Stimulated activated naive B cell treated with anti-CD40 and anti-IgM and Interleukin-4, amounts not matched to agents 10 μg/mL and 1 μg/mL and 100 μg/mL, for 72 hours (primary cell): Measurements from ENCODE around the gene EXOC3L4.
A peak's percentile ranks its signal among the peaks of the same experiment; 100 is the strongest.

ENCODE experiments used
- ATAC-seq, 2 donors: fragments of 150-1000 bp; cut with Tn5 transposase; replicated peaks; 2 replicates each; pipeline ENCODE4 v1.10.0; 2021; ENCODE audit warnings: moderate library complexity in 1 of 2
- DNase-seq: peaks from one replicate; pipeline ENCODE4 v3.0.0; 2021
- H3K27ac Mint-ChIP-seq: one replicate; pipeline ENCODE4 v1.8.0; 2022; ENCODE audit warnings: mild to moderate bottlenecking, mixed read lengths
- H3K27me3 Mint-ChIP-seq, 2 donors: one replicate each; pipeline ENCODE4 v1.8.0; 2022; ENCODE audit warnings: mixed read lengths in 2 of 2
- H3K36me3 Mint-ChIP-seq, 2 donors: one replicate each; pipeline ENCODE4 v1.8.0; 2022; ENCODE audit warnings: mixed read lengths in 2 of 2, mild to moderate bottlenecking in 1 of 2
- H3K4me1 Mint-ChIP-seq, 2 donors: one replicate each; pipeline ENCODE4 v1.8.0; 2022; ENCODE audit warnings: mixed read lengths in 2 of 2, mild to moderate bottlenecking in 1 of 2
- H3K4me3 Mint-ChIP-seq, 2 donors: one replicate each; pipeline ENCODE4 v1.8.0; 2022; ENCODE audit warnings: mild to moderate bottlenecking in 2 of 2, mixed read lengths in 2 of 2, moderate library complexity in 1 of 2
- H3K9me3 Mint-ChIP-seq, 2 donors: one replicate each; pipeline ENCODE4 v1.8.0; 2022; ENCODE audit warnings: mixed read lengths in 2 of 2, mild to moderate bottlenecking in 1 of 2

Gene EXOC3L4

DNA sequence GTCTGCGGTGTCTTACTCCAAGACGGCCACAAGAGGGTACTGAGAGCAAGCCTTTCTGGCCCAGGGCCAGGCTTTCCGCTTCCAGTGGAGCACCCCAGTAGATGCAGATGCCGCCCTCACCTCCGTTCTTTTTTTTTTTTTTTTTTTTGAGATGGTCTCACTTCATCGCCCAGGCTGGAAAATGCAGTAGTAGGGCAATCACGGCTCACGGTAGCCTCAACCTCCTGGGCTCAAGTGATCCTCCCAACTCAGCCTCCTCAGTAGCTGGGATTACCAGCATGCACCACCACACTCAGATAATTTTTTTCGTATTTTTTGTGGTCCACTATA, 16.1 kb upstream of the EXOC3L4 start:
- Mint-ChIP-seq H3K9me3 (no peaks in the 10 kb centered on the region), H3K4me1 (no peaks in the 10 kb centered on the region), H3K36me3 (no peaks in the 10 kb centered on the region), H3K27me3 (peaks cover 0 to 9% of the 10 kb centered on the region in 2 donors), H3K27ac (no peak overlapping the region), H3K4me3 (no peak overlapping the region)
- ATAC-seq (peak; percentile 74 to 75), DNase-seq (peak; percentile 68)

DNA sequence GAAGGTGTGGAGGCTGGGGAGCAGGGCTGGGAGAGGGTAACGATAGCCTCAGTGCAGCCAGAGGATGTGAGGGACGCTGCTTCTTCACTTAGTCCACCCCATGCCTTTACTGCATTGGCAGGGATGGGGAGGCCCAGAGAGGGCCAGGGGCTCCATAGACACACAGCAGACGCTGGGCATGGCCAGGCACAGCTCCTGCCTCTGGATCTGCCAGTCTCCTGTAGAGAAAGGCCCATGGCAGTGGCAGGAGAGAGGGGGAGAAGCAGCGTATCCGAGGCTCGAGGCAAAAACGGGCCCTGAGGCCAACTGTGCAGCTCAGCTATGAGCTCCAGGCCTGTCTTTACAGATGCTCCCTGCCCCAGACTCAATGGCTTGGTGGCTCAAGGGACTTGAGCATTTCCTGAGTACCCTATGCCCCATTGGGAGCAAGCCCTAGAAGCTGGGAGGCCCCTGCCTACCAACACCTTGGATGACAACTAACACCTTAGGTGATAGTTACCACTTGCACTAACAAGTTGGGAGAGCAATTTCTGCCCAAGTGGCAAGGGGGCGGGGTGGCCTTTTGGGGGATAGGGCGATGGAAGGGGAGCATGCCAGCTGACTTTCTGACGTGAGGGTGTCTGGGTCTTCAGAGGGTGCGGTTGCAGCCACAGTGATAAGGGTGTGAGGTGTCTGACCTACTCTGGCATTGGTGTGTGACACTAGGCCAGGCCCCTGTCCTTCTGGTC, 15.5 kb upstream of the EXOC3L4 start:
- Mint-ChIP-seq H3K4me3 (no peak overlapping the region), H3K4me1 (no peaks in the 10 kb centered on the region), H3K27me3 (peaks cover 0 to 8% of the 10 kb centered on the region in 2 donors), H3K9me3 (no peaks in the 10 kb centered on the region), H3K27ac (no peak overlapping the region), H3K36me3 (no peaks in the 10 kb centered on the region)
- ATAC-seq = no peak
- DNase-seq = no peak

- Mint-ChIP-seq H3K27me3 (peaks cover 16 to 23% of the 10 kb centered on the region in 2 donors), H3K4me3 (no peak overlapping the region), H3K27ac (no peak overlapping the region), H3K9me3 (no peaks in the 10 kb centered on the region), H3K36me3 (no peaks in the 10 kb centered on the region), H3K4me1 (no peaks in the 10 kb centered on the region)
- DNase-seq (no peak), ATAC-seq (no peak)
Observed at GRCh38 chr14:103081951-103082350, 12.6 kb upstream of the EXOC3L4 start.

DNA sequence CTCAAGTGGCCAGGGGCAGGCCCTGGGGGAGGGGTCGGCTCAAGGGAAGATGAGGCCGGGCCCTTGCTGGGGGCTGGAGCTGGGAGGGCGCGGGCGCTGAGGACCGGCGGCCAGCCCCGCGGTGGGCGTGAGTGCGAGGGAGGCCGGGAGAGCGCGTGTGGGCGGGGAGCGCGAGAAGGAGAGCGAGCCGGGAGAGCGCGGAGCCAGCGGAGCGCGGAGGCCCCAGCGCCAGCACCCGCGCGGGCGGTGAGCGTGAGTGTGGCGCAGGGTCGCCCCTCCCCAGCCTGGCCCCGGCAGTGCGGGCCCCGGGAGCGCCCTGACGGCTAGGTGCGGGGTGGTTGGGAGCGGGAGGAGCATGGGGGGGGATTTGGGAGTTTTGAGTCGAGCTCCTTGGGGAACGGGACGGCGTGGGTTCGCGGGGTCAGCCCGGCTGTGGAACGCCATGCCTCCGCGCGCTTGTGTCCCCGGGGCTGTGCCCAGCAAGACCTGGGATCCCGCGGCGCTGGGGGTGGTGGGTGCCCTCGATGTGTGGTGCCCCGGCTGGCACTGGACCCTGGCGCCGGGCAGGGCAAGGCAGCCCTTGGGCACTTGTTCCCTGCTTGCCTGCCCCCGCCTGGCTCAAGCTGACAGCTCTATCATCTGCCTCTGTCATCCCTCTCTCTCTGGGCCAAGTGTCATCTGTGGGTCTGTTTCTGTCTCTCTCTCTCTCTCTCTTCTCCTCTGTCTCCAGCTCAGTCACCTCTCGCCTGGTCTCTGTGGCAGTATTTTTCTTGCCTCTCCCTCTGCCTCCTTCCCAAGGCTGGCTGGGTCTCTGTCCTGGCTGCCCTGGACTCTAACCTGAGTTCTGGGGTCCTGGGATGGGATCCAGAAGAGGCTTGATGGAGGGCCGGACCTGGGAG, 10.3 kb upstream of the EXOC3L4 start, which contains the start of gene LBHD2:
LBHD2 (plus strand) TSS at position 190 of the 899 bp plus-strand sequence. CDS start 1,803 bp downstream, outside the sequence.
- ATAC-seq = no peak
- Mint-ChIP-seq H3K9me3 (no peaks in the 10 kb centered on the region), H3K27ac (no peak within 1 kb of the TSS), H3K4me1 (peaks cover 0 to under 1% of the 10 kb centered on the region in 2 donors), H3K4me3 (no peak within 1 kb of the TSS), H3K36me3 (no peaks in the 10 kb centered on the region), H3K27me3 (peaks cover 19 to 40% of the 10 kb centered on the region in 2 donors)
- no peak for DNase-seq

- no peaks in the 10 kb centered on the region for H3K9me3 Mint-ChIP-seq
- H3K36me3 Mint-ChIP-seq = no peaks in the 10 kb centered on the region
- no peak overlapping the region for H3K4me3 Mint-ChIP-seq
- H3K27me3 Mint-ChIP-seq = peaks cover 19 to 44% of the 10 kb centered on the region in 2 donors
- H3K4me1 Mint-ChIP-seq = peaks cover 0 to 5% of the 10 kb centered on the region in 2 donors
- ATAC-seq (no peak), DNase-seq (no peak)
- no peak overlapping the region for H3K27ac Mint-ChIP-seq
Observed at GRCh38 chr14:103085106-103086091, 9.1 kb upstream of the EXOC3L4 start.

- peak overlapping the region; percentile 31 for H3K27ac Mint-ChIP-seq
- ATAC-seq = no peak
Observed at GRCh38 chr14:103086771-103087342, 7.7 kb upstream of the EXOC3L4 start.

DNA sequence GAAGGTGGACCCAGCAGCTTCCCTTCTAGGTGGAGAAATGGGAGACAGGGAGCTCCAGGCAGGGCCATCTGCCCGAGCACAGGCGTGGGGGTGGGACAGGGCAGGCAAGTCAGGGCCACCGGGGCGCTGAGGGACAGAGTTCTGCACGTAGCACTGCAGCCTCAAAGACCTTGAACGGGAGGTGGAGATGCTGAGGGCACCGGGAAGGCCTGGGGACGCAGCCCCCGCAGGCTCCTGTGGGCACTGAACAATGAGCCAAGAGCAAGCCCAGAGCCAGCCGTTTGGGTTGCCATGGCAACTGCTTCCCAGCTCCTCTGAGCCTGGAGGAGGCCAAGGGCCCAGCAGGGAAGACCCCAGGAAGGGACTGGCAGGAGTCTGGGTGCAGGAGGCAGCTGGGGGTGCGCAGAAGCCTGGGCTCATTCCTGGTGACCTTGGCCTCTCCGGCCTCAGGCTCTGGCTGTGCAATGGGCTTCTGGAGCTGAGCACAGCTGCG, 7.1 kb upstream of the EXOC3L4 start:
- Mint-ChIP-seq H3K4me3 (no peak overlapping the region), H3K9me3 (no peaks in the 10 kb centered on the region), H3K27ac (peak overlapping the region; percentile 31), H3K36me3 (no peaks in the 10 kb centered on the region), H3K27me3 (peaks cover 19 to 50% of the 10 kb centered on the region in 2 donors), H3K4me1 (peaks cover 4 to 16% of the 10 kb centered on the region in 2 donors)
- ATAC-seq = no peak
- DNase-seq = no peak

More at GRCh38 chr14:103086771-103087342, 7.7 kb upstream of the EXOC3L4 start:
- Mint-ChIP-seq H3K36me3 (no peaks in the 10 kb centered on the region), H3K4me1 (peaks cover 4 to 12% of the 10 kb centered on the region in 2 donors), H3K9me3 (no peaks in the 10 kb centered on the region), H3K4me3 (no peak overlapping the region), H3K27me3 (peaks cover 19 to 50% of the 10 kb centered on the region in 2 donors)
- no peak for DNase-seq

DNA sequence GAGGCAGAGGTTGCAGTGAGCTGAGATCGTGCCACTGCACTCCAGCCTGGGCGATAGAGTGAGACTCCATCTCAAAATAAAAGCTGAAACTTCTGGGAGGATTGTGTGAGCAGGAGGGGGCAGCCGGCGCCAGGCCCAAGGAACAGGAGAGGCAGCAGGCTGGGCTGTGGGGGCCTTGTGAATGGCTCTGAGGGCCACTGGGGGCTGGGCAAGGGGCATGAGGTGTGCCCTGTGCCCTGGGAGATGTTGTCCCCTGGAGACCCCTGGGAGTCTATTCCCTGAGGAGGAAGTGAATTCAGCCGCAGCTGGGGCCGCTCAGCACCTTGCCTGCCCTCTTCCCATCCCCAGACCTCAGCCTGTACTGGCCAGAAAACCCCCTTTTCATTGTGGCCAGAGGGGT, 5.6 kb upstream of the EXOC3L4 start:
- no peak overlapping the region for H3K27ac Mint-ChIP-seq
- peaks cover 4 to 16% of the 10 kb centered on the region in 2 donors for H3K4me1 Mint-ChIP-seq
- no peaks in the 10 kb centered on the region for H3K9me3 Mint-ChIP-seq
- peaks cover 19 to 53% of the 10 kb centered on the region in 2 donors for H3K27me3 Mint-ChIP-seq
- H3K36me3 Mint-ChIP-seq = no peaks in the 10 kb centered on the region
- ATAC-seq (no peak), DNase-seq (no peak)
- no peak overlapping the region for H3K4me3 Mint-ChIP-seq

- peaks cover 5 to 21% of the 10 kb centered on the region in 2 donors for H3K4me1 Mint-ChIP-seq
Observed at GRCh38 chr14:103089386-103090335, 4.9 kb upstream of the EXOC3L4 start.

GRCh38 chr14:103090481-103091020, 4.0 kb upstream of the EXOC3L4 start:
- Mint-ChIP-seq H3K4me1 (peaks cover 8 to 21% of the 10 kb centered on the region in 2 donors), H3K27me3 (peaks cover 16 to 50% of the 10 kb centered on the region in 2 donors), H3K36me3 (no peaks in the 10 kb centered on the region), H3K27ac (peak overlapping the region; percentile 89), H3K4me3 (peak overlapping the region; percentile 67 to 68), H3K9me3 (no peaks in the 10 kb centered on the region)
- ATAC-seq (no peak), DNase-seq (no peak)

More at GRCh38 chr14:103089386-103090335, 4.9 kb upstream of the EXOC3L4 start:
- peak overlapping the region; percentile 5 for H3K27ac Mint-ChIP-seq
- ATAC-seq = no peak
- no peaks in the 10 kb centered on the region for H3K36me3 Mint-ChIP-seq
- H3K9me3 Mint-ChIP-seq = no peaks in the 10 kb centered on the region
- no peak for DNase-seq
- peaks cover 17 to 53% of the 10 kb centered on the region in 2 donors for H3K27me3 Mint-ChIP-seq
- H3K4me3 Mint-ChIP-seq = no peak overlapping the region

DNA sequence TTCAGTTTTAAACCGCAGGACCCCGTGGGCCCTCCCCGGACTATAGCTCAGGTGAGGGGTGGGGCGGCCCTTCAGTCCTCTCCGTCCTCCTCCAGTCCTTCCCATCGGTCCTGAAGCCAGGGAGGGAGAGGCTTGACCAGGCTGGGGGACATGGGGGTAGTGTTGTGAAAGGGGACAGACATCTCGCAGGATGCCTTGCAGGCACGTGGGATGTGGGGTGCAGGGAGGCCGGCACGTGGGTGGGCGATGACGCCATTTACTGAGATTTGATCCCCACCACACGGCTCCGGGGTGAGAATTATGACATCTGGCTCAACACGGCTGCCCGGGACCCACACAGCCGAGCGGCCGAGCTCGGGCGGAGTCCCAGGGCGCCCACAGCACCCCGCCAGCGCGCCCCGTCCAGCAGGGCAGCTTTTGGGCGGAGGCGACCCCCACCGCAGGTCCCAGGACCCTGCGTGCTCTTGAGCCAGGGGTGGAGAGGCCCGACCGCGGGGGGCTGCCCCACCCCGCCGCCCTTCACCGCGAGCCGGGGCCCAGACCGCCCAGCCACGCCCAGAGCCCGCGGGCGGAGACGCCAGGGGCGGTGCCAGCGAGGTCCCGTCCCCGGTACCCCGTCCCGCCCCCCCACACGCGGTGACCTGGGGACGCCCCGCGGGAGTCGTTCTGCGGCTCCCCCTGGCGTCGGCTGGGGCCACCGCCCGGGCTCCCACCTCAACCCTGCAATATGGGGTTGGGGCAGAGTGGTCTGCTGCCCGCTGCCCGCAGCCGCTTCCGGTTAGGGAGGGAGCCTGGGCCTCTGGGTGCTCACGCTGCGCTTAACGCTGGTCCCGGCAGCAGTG, 3.3 kb upstream of the EXOC3L4 start:
- H3K9me3 Mint-ChIP-seq = no peaks in the 10 kb centered on the region
- H3K27ac Mint-ChIP-seq = peak overlapping the region; percentile 89

DNA sequence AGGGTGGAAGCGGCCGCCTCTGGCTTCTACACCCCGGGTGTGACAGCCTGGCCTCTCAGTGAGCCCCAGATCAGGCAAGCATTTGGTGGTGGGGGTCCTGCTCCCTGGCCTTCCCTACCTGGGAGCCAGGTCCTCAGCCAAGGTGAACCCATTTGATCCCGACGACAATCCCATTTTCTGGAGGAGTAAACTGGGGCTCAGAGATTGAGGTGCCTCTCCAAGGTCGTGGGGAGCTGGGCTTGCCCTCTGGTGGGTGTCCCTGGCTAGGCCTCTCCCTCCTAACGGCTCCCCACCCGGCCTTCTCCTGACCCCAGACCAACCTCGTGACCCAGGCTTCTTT, 2.7 kb upstream of the EXOC3L4 start:
- DNase-seq (no peak), ATAC-seq (no peak)
- Mint-ChIP-seq H3K4me1 (peaks cover 8 to 21% of the 10 kb centered on the region in 2 donors), H3K4me3 (peak overlapping the region; percentile 57 to 69), H3K9me3 (no peaks in the 10 kb centered on the region), H3K27ac (no peak overlapping the region), H3K36me3 (no peaks in the 10 kb centered on the region), H3K27me3 (peaks cover 11 to 46% of the 10 kb centered on the region in 2 donors)

More for the DNA sequence above, 3.3 kb upstream of the EXOC3L4 start:
- DNase-seq = peak; percentile 55
- H3K4me1 Mint-ChIP-seq = peaks cover 8 to 21% of the 10 kb centered on the region in 2 donors
- peaks cover 14 to 46% of the 10 kb centered on the region in 2 donors for H3K27me3 Mint-ChIP-seq
- peak; percentile 87 to 89 for ATAC-seq
- peak overlapping the region; percentile 68 to 69 for H3K4me3 Mint-ChIP-seq
- H3K36me3 Mint-ChIP-seq = no peaks in the 10 kb centered on the region
